H1 (cell line): Measurements from ENCODE around the gene NIFK. TPM values are rescaled to one million over a fixed set of nuclear protein-coding genes. Genes with fewer than 3 reads are reported as not detected.

ENCODE experiments used
- CTCF ChIA-PET: fragments of 300-600 bp; sonication (Branson Sonifier 250); formaldehyde crosslinking; loops from one replicate; lab custom pipeline; 2021; ENCODE audit not compliant: partially characterized antibody; lab: Charles Lee
- POLR2A ChIA-PET: fragments of 300-600 bp; sonication (Branson Sonifier 250); formaldehyde crosslinking; loops from one replicate; lab custom pipeline; 2021; ENCODE audit warnings: inconsistent platforms; ENCODE audit not compliant: partially characterized antibody; lab: Charles Lee
- DNase-seq, 2 experiments: peaks; one replicate each; pipeline versions ENCODE4 v3.0.0 to v3.0.0-alpha.2; 2010 to 2022; ENCODE audit warnings: low spot score in 2 of 2, low read depth in 1 of 2, mixed read lengths in 1 of 2
- FAIRE-seq: peaks from 2 replicates; lab custom pipeline; 2011; peaks lifted over from hg19 to GRCh38; lab: Jason Lieb, UNC
- H2AFZ ChIP-seq: 2 replicates; pipeline ENCODE4 v1.8.1; 2012; ENCODE audit warnings: low read length, inconsistent platforms
- H2AK5ac ChIP-seq: 2 replicates; pipeline ENCODE4 v1.6.1; 2013; ENCODE audit warnings: low read depth, low read length
- H2BK120ac ChIP-seq: replicated peaks from 2 replicates; pipeline ENCODE3; 2013; ENCODE audit warnings: low read depth, low read length, inconsistent platforms
- H2BK12ac ChIP-seq: 2 replicates; pipeline ENCODE4 v1.6.1; 2013; ENCODE audit warnings: low read depth, low read length
- H2BK15ac ChIP-seq: 2 replicates; pipeline ENCODE4 v1.6.1; 2013; ENCODE audit warnings: low read length
- H2BK20ac ChIP-seq: 2 replicates; pipeline ENCODE4 v1.6.1; 2013; ENCODE audit warnings: low read length
- H2BK5ac ChIP-seq: 2 replicates; pipeline ENCODE4 v1.6.1; 2013; ENCODE audit warnings: low read depth, low read length
- H3K14ac ChIP-seq: 2 replicates; pipeline ENCODE4 v1.6.1; 2013; ENCODE audit warnings: inconsistent platforms; ENCODE audit not compliant: insufficient read length
- H3K18ac ChIP-seq: 2 replicates; pipeline ENCODE4 v1.6.1; 2013; ENCODE audit warnings: low read length; ENCODE audit errors: extremely low read depth
- H3K23ac ChIP-seq: 2 replicates; pipeline ENCODE4 v1.6.1; 2013; ENCODE audit warnings: inconsistent platforms; ENCODE audit not compliant: insufficient read length
- H3K23me2 ChIP-seq: 2 replicates; pipeline ENCODE4 v1.6.1; 2013; ENCODE audit warnings: low read depth, low read length
- H3K27ac ChIP-seq: 2 replicates; pipeline ENCODE4 v1.6.1; 2011; ENCODE audit warnings: low read depth, low read length, inconsistent platforms
- H3K27me3 ChIP-seq, 4 experiments: replicated peaks in 1 of 4; 1 replicate in 1 of 4; 2 replicates in 3 of 4; pipeline versions ENCODE4 v1.6.1 to v1.8.1; 2011 to 2013; ENCODE audit warnings: low read length in 3 of 4, mild to moderate bottlenecking in 3 of 4, inconsistent platforms in 2 of 4, mixed read lengths in 2 of 4, moderate library complexity in 1 of 4; ENCODE audit not compliant: control insufficient read depth in 3 of 4, insufficient read depth in 3 of 4; ENCODE audit errors: extremely low read depth in 1 of 4
- H3K36me3 ChIP-seq, 4 experiments: 2 replicates each; pipeline versions ENCODE4 v1.6.1 to v1.8.1; 2011 to 2013; ENCODE audit warnings: mild to moderate bottlenecking in 4 of 4, low read length in 3 of 4, moderate library complexity in 2 of 4, control low read depth in 1 of 4, inconsistent platforms in 1 of 4; ENCODE audit not compliant: insufficient read depth in 4 of 4, control insufficient read depth in 2 of 4
- H3K4ac ChIP-seq: replicated peaks from 2 replicates; pipeline ENCODE3; 2013; ENCODE audit warnings: low read length, low read depth, mixed read lengths, inconsistent platforms; ENCODE audit not compliant: insufficient read length
- H3K4me1 ChIP-seq, 4 experiments: replicated peaks in 1 of 4; 1 replicate in 1 of 4; 2 replicates in 3 of 4; pipeline versions ENCODE4 v1.6.1 to v1.8.1; 2011 to 2013; ENCODE audit warnings: low read length in 3 of 4, inconsistent platforms in 2 of 4, mixed read lengths in 1 of 4; ENCODE audit not compliant: insufficient read depth in 4 of 4, control insufficient read depth in 3 of 4
- H3K4me2 ChIP-seq, 2 experiments: 2 replicates each; pipeline versions ENCODE4 v1.6.1 to v1.8.1; 2011 to 2013; ENCODE audit warnings: low read depth in 2 of 2, low read length in 2 of 2, control low read depth in 1 of 2, inconsistent platforms in 1 of 2, mild to moderate bottlenecking in 1 of 2; ENCODE audit not compliant: insufficient read depth in 1 of 2
- H3K4me3 ChIP-seq, 4 experiments: fragments of 200-600, 300-600 bp in 1 of 4; sonication (generic), shearing (Covaris generic), sonication (Bioruptor Twin) in 1 of 4; 2 replicates each; pipeline versions ENCODE4 v1.5.1 to v1.8.1; 2011 to 2016; ENCODE audit warnings: low read length in 4 of 4, low read depth in 3 of 4, control low read depth in 2 of 4, inconsistent platforms in 2 of 4, mild to moderate bottlenecking in 2 of 4, mixed read lengths in 1 of 4, moderate library complexity in 1 of 4; ENCODE audit not compliant: insufficient read depth in 2 of 4; ENCODE audit errors: extremely low read depth in 1 of 4
- H3K56ac ChIP-seq: replicated peaks from 2 replicates; pipeline ENCODE3; 2013; ENCODE audit warnings: low read depth, mild to moderate bottlenecking, mixed read lengths, low read length, inconsistent platforms; ENCODE audit not compliant: insufficient read length
- H3K79me1 ChIP-seq: 2 replicates; pipeline ENCODE4 v1.6.1; 2013; ENCODE audit warnings: low read depth, low read length, control low read depth
- H3K79me2 ChIP-seq, 2 experiments: 2 replicates each; pipeline versions ENCODE4 v1.6.1 to v1.8.1; 2012 to 2013; ENCODE audit warnings: low read length in 2 of 2, mild to moderate bottlenecking in 2 of 2, inconsistent platforms in 1 of 2; ENCODE audit not compliant: insufficient read depth in 2 of 2, control insufficient read depth in 1 of 2
- H3K9ac ChIP-seq, 4 experiments: replicated peaks in 1 of 4; 1 replicate in 1 of 4; 2 replicates in 3 of 4; pipeline versions ENCODE4 v1.6.1 to v1.8.1; 2011 to 2013; ENCODE audit warnings: low read depth in 3 of 4, low read length in 3 of 4, control low read depth in 2 of 4, mild to moderate bottlenecking in 2 of 4, moderate library complexity in 2 of 4, inconsistent platforms in 1 of 4; ENCODE audit errors: extremely low read depth in 1 of 4
- H3K9me3 ChIP-seq, 2 experiments: 2 replicates each; pipeline versions ENCODE4 v1.6.1 to v1.8.1; 2012 to 2013; ENCODE audit warnings: mild to moderate bottlenecking in 2 of 2, moderate library complexity in 2 of 2, control low read depth in 1 of 2, inconsistent platforms in 1 of 2, low read depth in 1 of 2, low read length in 1 of 2, mixed read lengths in 1 of 2; ENCODE audit not compliant: insufficient read depth in 2 of 2
- H4K20me1 ChIP-seq, 2 experiments: replicated peaks in 1 of 2; 2 replicates each; pipeline versions ENCODE3 to v1.8.1; 2011 to 2013; ENCODE audit warnings: inconsistent platforms in 2 of 2, low read length in 2 of 2, mild to moderate bottlenecking in 1 of 2; ENCODE audit not compliant: insufficient read depth in 2 of 2, control insufficient read depth in 1 of 2
- H4K5ac ChIP-seq: 2 replicates; pipeline ENCODE4 v1.6.1; 2013; ENCODE audit warnings: low read length, low read depth, mixed read lengths, inconsistent platforms; ENCODE audit not compliant: insufficient read length
- H4K8ac ChIP-seq: 2 replicates; pipeline ENCODE4 v1.8.0; 2013; ENCODE audit warnings: mild to moderate bottlenecking, moderate library complexity, low read length, inconsistent platforms; ENCODE audit not compliant: insufficient read depth; ENCODE audit errors: extremely low read depth
- H4K91ac ChIP-seq: replicated peaks from 2 replicates; pipeline ENCODE3; 2013; ENCODE audit warnings: low read length, mixed read lengths, inconsistent platforms; ENCODE audit not compliant: insufficient read length
- CEBPB ChIP-seq: IDR thresholded peaks from 2 replicates; pipeline ENCODE4 v1.6.1; 2012; ENCODE audit warnings: low read depth, low read length
- EP300 ChIP-seq, 2 experiments: IDR thresholded peaks; 1 replicate in 1 of 2; 2 replicates in 1 of 2; pipeline ENCODE4 v1.6.1; 2011 to 2012; ENCODE audit warnings: low read depth in 2 of 2, low read length in 2 of 2, mild to moderate bottlenecking in 2 of 2, borderline replicate concordance in 1 of 2, inconsistent platforms in 1 of 2, moderate library complexity in 1 of 2
- FOSL1 ChIP-seq: IDR thresholded peaks from 2 replicates; pipeline ENCODE4 v1.6.1; 2011; ENCODE audit warnings: mild to moderate bottlenecking, low read depth, low read length, moderate library complexity; ENCODE audit not compliant: insufficient read depth
- RFX5 ChIP-seq: IDR thresholded peaks from 2 replicates; pipeline ENCODE4 v1.6.1; 2011; ENCODE audit warnings: low read depth, low read length, improper control_type of control experiment, borderline replicate concordance
- SIX5 ChIP-seq: IDR thresholded peaks from 2 replicates; pipeline ENCODE4 v1.6.1; 2011; ENCODE audit warnings: mild to moderate bottlenecking, low read depth, low read length
- SRF ChIP-seq: IDR thresholded peaks from 2 replicates; pipeline ENCODE4 v1.6.1; 2011; ENCODE audit warnings: mild to moderate bottlenecking, low read depth, low read length, moderate library complexity
- SUZ12 ChIP-seq: fragments of 200-600 bp; sonication (generic); IDR thresholded peaks from 2 replicates; pipeline ENCODE4 v1.6.1; 2012; ENCODE audit warnings: mild to moderate bottlenecking, inconsistent platforms, low read length, moderate library complexity, mixed read lengths
- YY1 ChIP-seq: IDR thresholded peaks from 2 replicates; pipeline ENCODE4 v1.6.1; 2011; ENCODE audit warnings: low read depth, mild to moderate bottlenecking, low read length
- WGBS, 2 experiments: shearing (Covaris generic) in 1 of 2; methylation state at CpG; one replicate each; pipeline versions ENCODE4 v1.1.6 to v1.1.7; 2013 to 2015; ENCODE audit warnings: low lambda C conversion rate in 2 of 2, mixed read lengths in 2 of 2, inconsistent platforms in 1 of 2, low coverage in 1 of 2, missing lambda C conversion rate in 1 of 2; ENCODE audit not compliant: insufficient replicate concordance in 2 of 2, insufficient coverage in 1 of 2, insufficient read length in 1 of 2; ENCODE audit errors: extremely low coverage in 1 of 2, missing lambda C conversion rate in 1 of 2; 5-methylcytosine and 5-hydroxymethylcytosine counted together
- polyA plus RNA-seq, 7 experiments: library from polyadenylated mRNA; depleted of rRNA in 3 of 7; stranded (reverse) in 5 of 7; unstranded in 2 of 7; fragments of >200 nt in 5 of 7; fragments of 200-250 nt in 2 of 7; gene quantifications; 1 replicate in 5 of 7; 2 replicates in 1 of 7; 4 replicates in 1 of 7; pipeline versions ENCODE4 v1.2.1 to v1.2.3, GENCODE V29; 2011 to 2013; ENCODE audit warnings: missing spikeins in 2 of 7, mixed read lengths in 2 of 7
- total RNA-seq: library from RNA; stranded (reverse); fragmentation: NEBNext Ultra II Directional; extraction: Animal tissue kit (Norgen Biotek cat#: 25700); gene quantifications from 2 replicates; pipeline ENCODE4 v1.2.1, GENCODE V29; 2021
- TF ChIP-seq, protein P1 (sequence below): IDR thresholded peaks from 2 replicates; pipeline ENCODE4 v1.6.1; 2012; ENCODE audit warnings: inconsistent platforms
- TF ChIP-seq, protein P2 (sequence below): IDR thresholded peaks from 2 replicates; pipeline ENCODE4 v1.6.1; 2012; ENCODE audit warnings: low read length, inconsistent platforms

Gene NIFK
- total and polyA plus RNA-seq, 2 of the 8 experiments (the other 6 are each of a cell fraction or from before 2014, with no cell fraction given) = 24.4 to 117 TPM

DNA sequence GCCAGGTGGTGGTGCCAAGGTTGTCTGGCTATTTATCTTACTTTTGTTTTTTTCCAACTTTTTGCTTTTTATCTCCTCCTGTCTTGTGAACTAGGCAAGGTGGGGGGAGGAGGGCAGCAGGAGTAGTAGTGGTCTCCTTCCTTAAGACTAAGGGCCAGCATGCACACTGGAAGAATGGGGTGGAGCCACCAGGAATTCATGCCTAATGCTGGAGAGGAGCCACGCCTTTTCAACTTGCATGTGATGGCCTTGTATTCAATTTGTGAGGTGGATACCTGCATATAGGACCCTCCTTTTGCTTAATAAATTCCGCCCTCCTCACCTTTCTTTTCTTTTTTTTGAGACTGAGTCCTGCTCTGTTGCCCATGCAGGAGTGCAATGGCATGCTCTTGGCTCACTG lies 49.8 kb downstream of the NIFK start:
- H3K79me1 ChIP-seq = no peaks in the 10 kb centered on the region
- H3K79me2 ChIP-seq = peaks cover 0 to 10% of the 10 kb centered on the region in 2 experiments; a peak in 1 of 4 replicates
- ChIA-PET POLR2A (interaction anchor here (1.3 kb wide), 1 partner anchor 47 kb away, joined by 3 read pairs; no protein-coding TSS in a partner anchor), CTCF (interaction anchor here (0.8 to 1.6 kb wide), 3 partner anchors 10 to 15 kb away, joined by 3 to 7 read pairs (median 4); no protein-coding TSS in a partner anchor)
- DNase-seq = no peak
- no peak overlapping the region for H3K56ac ChIP-seq
- H3K14ac ChIP-seq = no peak overlapping the region
- H3K4ac ChIP-seq = no peak overlapping the region
- no peak overlapping the region for H3K4me3 ChIP-seq
- H3K27ac ChIP-seq = no peak overlapping the region
- no peak overlapping the region; the same call in 1 of the 2 replicates for H3K18ac ChIP-seq
- 84% methylated on average over 2 of the region's 2 CpGs; no CpG with 5 or more reads in 1 of the 2 experiments for WGBS, 2 experiments
- H2AFZ ChIP-seq = no peak overlapping the region
- no peak overlapping the region for H4K5ac ChIP-seq
- H3K4me1 ChIP-seq = peaks cover 4 to 24% (median 14%) of the 10 kb centered on the region in 4 experiments
- H3K9me3 ChIP-seq = no peaks in the 10 kb centered on the region
- FAIRE-seq = no peak
- H2AK5ac ChIP-seq = no peak overlapping the region
- TF ChIP-seq RFX5 = no peak
- no peak for TF ChIP-seq SIX5
- TF ChIP-seq, protein P1, sequence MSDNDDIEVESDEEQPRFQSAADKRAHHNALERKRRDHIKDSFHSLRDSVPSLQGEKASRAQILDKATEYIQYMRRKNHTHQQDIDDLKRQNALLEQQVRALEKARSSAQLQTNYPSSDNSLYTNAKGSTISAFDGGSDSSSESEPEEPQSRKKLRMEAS = no peak
- TF ChIP-seq SUZ12 = no peak
- TF ChIP-seq FOSL1 = no peak
- no peak for TF ChIP-seq CEBPB
- TF ChIP-seq EP300 (IDR thresholded peaks at IDR 0.05; ENCODE audit: borderline replicate concordance in 1 of 2, low read depth in 2 of 2, low read length in 2 of 2) = no peak
- no peak for TF ChIP-seq YY1
- no peak for TF ChIP-seq SRF
- TF ChIP-seq, protein P2, sequence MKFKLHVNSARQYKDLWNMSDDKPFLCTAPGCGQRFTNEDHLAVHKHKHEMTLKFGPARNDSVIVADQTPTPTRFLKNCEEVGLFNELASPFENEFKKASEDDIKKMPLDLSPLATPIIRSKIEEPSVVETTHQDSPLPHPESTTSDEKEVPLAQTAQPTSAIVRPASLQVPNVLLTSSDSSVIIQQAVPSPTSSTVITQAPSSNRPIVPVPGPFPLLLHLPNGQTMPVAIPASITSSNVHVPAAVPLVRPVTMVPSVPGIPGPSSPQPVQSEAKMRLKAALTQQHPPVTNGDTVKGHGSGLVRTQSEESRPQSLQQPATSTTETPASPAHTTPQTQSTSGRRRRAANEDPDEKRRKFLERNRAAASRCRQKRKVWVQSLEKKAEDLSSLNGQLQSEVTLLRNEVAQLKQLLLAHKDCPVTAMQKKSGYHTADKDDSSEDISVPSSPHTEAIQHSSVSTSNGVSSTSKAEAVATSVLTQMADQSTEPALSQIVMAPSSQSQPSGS = no peak
- TF ChIP-seq, all 59 proteins: peak for 0
- Histone ChIP-seq H2BK15ac (no peak overlapping the region), H2BK20ac (no peak overlapping the region), H3K23me2 (peaks cover 6% of the 10 kb centered on the region), H4K8ac (no peak overlapping the region), H3K9ac (no peak overlapping the region), H3K23ac (no peak overlapping the region), H2BK120ac (no peak overlapping the region), H3K4me2 (0 out of 4 replicates have a peak overlapping the region, but pooled peaks of 1 of the 2 experiments have one; percentile 4), H4K91ac (no peak overlapping the region), H3K36me3 (peaks cover 0 to 3% (median 0%) of the 10 kb centered on the region in 4 experiments; a peak in 1 of 8 replicates), H4K20me1 (no peaks in the 10 kb centered on the region), H2BK5ac (no peak overlapping the region), H3K27me3 (no peaks in the 10 kb centered on the region; a peak in 1 of 7 replicates), H2BK12ac (0 out of 2 replicates have a peak overlapping the region, but pooled peaks have one; percentile 39)
